ENCODE measurements around the gene ARHGAP1.
"Not testable (repeated sequence)": the region's sequence is repeated elsewhere in the genome, so short reads cannot be mapped to it uniquely, and the experiment has no call there.

Gene ARHGAP1

DNA sequence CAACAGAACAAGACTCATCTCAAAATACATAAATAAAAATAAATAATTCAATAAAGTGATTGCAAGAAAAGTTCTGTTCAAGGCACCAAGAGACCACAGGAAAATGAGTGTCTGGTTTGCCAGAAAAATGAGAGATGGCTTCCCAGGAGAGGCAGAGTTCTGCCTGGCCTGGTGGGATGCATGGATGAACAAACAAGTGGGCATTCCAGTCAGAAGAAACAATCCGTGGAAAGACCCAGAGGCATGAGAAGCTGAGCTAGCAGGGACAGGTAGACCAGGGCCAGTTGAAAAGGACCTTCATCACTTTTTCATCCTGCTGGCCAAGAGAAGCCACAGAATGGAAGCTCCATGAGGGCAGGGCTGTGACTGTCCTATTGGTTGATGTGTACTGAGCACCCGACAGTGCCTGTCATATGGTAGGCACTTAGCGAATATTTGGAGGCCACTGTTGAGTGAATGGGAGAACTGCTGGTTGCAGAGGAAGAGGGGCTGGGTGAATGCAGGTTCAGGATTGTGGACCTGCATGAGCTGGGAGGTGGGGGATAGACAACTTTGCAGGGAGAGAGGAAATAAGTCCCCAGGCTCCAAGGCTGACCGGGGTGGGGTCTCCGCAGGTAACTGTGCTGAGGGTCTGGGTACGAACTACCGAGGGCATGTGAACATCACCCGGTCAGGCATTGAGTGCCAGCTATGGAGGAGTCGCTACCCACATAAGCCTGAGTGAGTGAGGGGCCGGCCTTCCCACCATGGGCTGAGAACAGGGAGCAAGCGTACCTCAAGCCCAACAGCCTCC is 22.3 kb upstream of the ARHGAP1 start:
- H3K4me3 ChIP-seq (ENCODE audit: extremely low read depth, insufficient read depth, low read length, poor library complexity, severe bottlenecking): no peak overlapping the region
- H3K36me3 ChIP-seq (ENCODE audit: control insufficient read depth, insufficient read depth, low read length): no peaks in the 10 kb centered on the region
- peaks cover 7% of the 10 kb centered on the region for H3K4me1 ChIP-seq (ENCODE audit: control insufficient read depth, insufficient read depth, low read length, poor library complexity, severe bottlenecking)
- H3K9me3 ChIP-seq (ENCODE audit: control insufficient read depth, low read length): no peaks in the 10 kb centered on the region
- WGBS, 2 experiments (ENCODE audit: insufficient coverage in 2 of 2): 96 to 97% methylated on average over 9 to 10 of the region's 11 CpGs
- no peak overlapping the region for H3K27ac ChIP-seq (ENCODE audit: low read depth, low read length, severe bottlenecking)

GRCh38 chr11:46721286-46721685 is 20.9 kb upstream of the ARHGAP1 start:
- no peaks in the 10 kb centered on the region for H3K9me3 ChIP-seq (ENCODE audit: control insufficient read depth, low read length)

DNA sequence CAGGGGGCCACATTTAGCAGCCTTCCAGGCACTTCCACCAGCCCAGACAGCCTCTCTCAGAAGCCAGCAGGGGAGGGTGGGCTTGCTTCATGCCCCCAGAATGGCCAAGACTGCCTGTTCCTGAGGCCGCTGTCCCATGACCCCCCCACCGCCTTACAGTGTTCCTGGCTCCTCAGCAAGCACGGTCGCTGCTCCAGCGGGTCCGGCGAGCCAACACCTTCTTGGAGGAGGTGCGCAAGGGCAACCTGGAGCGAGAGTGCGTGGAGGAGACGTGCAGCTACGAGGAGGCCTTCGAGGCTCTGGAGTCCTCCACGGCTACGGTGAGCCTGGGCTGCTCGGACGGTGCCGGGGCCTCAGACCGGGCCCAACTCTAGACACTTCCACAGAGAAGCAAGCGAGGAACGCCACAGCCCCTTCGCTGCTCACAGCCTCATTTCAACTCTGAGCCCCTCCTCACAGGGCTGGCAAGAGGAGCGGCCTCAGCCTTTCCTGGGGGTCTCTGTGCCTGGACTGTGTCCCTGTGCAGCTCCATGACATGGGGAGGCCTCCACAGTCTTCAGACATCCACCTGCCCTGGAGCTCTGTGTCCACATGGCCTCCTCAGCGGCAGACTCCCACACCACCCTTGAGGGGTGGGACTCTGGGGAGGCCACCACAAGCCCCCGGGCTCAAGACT is 19.3 kb upstream of the ARHGAP1 start:
- Histone ChIP-seq H3K27ac (ENCODE audit: low read depth, low read length, severe bottlenecking) (no peak overlapping the region), H3K4me1 (ENCODE audit: control insufficient read depth, insufficient read depth, low read length, poor library complexity, severe bottlenecking) (peaks cover 9% of the 10 kb centered on the region), H3K36me3 (ENCODE audit: control insufficient read depth, insufficient read depth, low read length) (no peaks in the 10 kb centered on the region), H3K4me3 (ENCODE audit: extremely low read depth, insufficient read depth, low read length, poor library complexity, severe bottlenecking) (no peak overlapping the region), H3K9me3 (ENCODE audit: control insufficient read depth, low read length) (no peaks in the 10 kb centered on the region)
- 95 to 98% methylated on average over 18 to 24 of the region's 25 CpGs for WGBS, 2 experiments (ENCODE audit: insufficient coverage in 2 of 2)

More at GRCh38 chr11:46721286-46721685, 20.9 kb upstream of the ARHGAP1 start:
- WGBS, 2 experiments (ENCODE audit: insufficient coverage in 2 of 2): 87 to 98% methylated on average over 6 of the region's 6 CpGs
- Histone ChIP-seq H3K36me3 (ENCODE audit: control insufficient read depth, insufficient read depth, low read length) (no peaks in the 10 kb centered on the region), H3K27ac (ENCODE audit: low read depth, low read length, severe bottlenecking) (no peak overlapping the region), H3K4me1 (ENCODE audit: control insufficient read depth, insufficient read depth, low read length, poor library complexity, severe bottlenecking) (peaks cover 7% of the 10 kb centered on the region), H3K4me3 (ENCODE audit: extremely low read depth, insufficient read depth, low read length, poor library complexity, severe bottlenecking) (no peak overlapping the region)

DNA sequence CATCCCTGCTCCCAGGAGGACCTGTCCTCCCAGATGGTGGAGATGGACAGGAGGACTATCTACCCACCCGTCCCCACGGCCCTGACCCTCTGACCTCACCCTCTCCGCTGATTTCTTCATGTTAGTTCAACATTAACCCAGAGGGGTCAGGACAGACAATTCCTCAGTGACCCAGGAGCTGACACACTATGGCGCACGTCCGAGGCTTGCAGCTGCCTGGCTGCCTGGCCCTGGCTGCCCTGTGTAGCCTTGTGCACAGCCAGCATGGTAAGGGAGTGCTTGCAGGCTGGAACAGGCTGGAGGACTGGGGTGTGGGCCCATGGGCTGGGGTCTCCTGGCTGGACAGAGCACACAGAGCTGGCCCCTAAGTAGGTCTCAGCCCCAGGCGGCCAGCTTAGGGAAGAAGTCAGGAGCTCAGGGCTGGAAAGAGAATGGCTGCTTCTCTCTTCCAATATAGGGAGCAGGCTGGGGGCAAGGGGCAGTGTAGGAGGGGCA is 18.7 kb upstream of the ARHGAP1 start, which contains the start of gene F2:
TSS of gene F2 (plus strand) at position 166 of the 495 bp plus-strand sequence. CDS start at position 189, 23 bp downstream.
- H3K9me3 ChIP-seq (ENCODE audit: control insufficient read depth, low read length): no peaks in the 10 kb centered on the region
- no peak within 1 kb of the TSS for H3K4me3 ChIP-seq (ENCODE audit: extremely low read depth, insufficient read depth, low read length, poor library complexity, severe bottlenecking)
- WGBS, 2 experiments (ENCODE audit: insufficient coverage in 2 of 2): 100% methylated on average over 2 to 4 of the region's 7 CpGs
- H3K27ac ChIP-seq (ENCODE audit: low read depth, low read length, severe bottlenecking): no peak within 1 kb of the TSS
- no peaks in the 10 kb centered on the region for H3K36me3 ChIP-seq (ENCODE audit: control insufficient read depth, insufficient read depth, low read length)
- peaks cover 15% of the 10 kb centered on the region for H3K4me1 ChIP-seq (ENCODE audit: control insufficient read depth, insufficient read depth, low read length, poor library complexity, severe bottlenecking)

GRCh38 chr11:46718155-46719019 is 18.0 kb upstream of the ARHGAP1 start:
- Histone ChIP-seq H3K36me3 (ENCODE audit: control insufficient read depth, insufficient read depth, low read length) (no peaks in the 10 kb centered on the region), H3K9me3 (ENCODE audit: control insufficient read depth, low read length) (no peaks in the 10 kb centered on the region), H3K27ac (ENCODE audit: low read depth, low read length, severe bottlenecking) (no peak overlapping the region), H3K4me1 (ENCODE audit: control insufficient read depth, insufficient read depth, low read length, poor library complexity, severe bottlenecking) (peaks cover 16% of the 10 kb centered on the region), H3K4me3 (ENCODE audit: extremely low read depth, insufficient read depth, low read length, poor library complexity, severe bottlenecking) (no peak overlapping the region)
- WGBS, 2 experiments (ENCODE audit: insufficient coverage in 2 of 2): 82 to 88% methylated on average over 3 to 4 of the region's 11 CpGs

DNA sequence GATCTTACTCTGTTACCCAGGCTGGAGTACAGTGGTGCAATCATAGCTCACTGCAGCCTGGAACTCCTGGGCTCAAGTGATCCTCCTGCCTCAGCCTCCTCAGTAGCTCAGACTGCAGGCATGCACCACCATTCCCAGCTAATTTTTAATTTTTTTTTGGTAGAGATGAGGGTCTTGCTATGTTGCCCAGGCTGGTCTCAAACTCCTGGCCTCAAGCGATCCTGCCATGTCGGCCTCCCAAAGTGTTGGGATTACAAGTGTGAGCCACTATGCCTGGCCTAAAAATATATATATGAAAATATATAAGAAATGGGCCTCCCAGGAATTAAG is 17.4 kb upstream of the ARHGAP1 start:
- H3K36me3 ChIP-seq (ENCODE audit: control insufficient read depth, insufficient read depth, low read length); H3K27ac ChIP-seq (ENCODE audit: low read depth, low read length, severe bottlenecking): not testable (repeated sequence)
- WGBS, 2 experiments (ENCODE audit: insufficient coverage in 2 of 2): no CpG with 5 or more reads among the region's 2 CpGs

GRCh38 chr11:46712874-46713576 is 12.6 kb upstream of the ARHGAP1 start:
- H3K36me3 ChIP-seq (ENCODE audit: control insufficient read depth, insufficient read depth, low read length): peaks cover 4% of the 10 kb centered on the region
- H3K4me1 ChIP-seq (ENCODE audit: control insufficient read depth, insufficient read depth, low read length, poor library complexity, severe bottlenecking): peaks cover 12% of the 10 kb centered on the region
- no peaks in the 10 kb centered on the region for H3K9me3 ChIP-seq (ENCODE audit: control insufficient read depth, low read length)
- 90 to 93% methylated on average over 5 to 6 of the region's 7 CpGs for WGBS, 2 experiments (ENCODE audit: insufficient coverage in 2 of 2)
- no peak overlapping the region for H3K27ac ChIP-seq (ENCODE audit: low read depth, low read length, severe bottlenecking)
- H3K4me3 ChIP-seq (ENCODE audit: extremely low read depth, insufficient read depth, low read length, poor library complexity, severe bottlenecking): no peak overlapping the region

More for the DNA sequence above, 17.4 kb upstream of the ARHGAP1 start:
- not testable (repeated sequence) for H3K9me3 ChIP-seq (ENCODE audit: control insufficient read depth, low read length); H3K4me3 ChIP-seq (ENCODE audit: extremely low read depth, insufficient read depth, low read length, poor library complexity, severe bottlenecking)
- peaks cover 16% of the 10 kb centered on the region for H3K4me1 ChIP-seq (ENCODE audit: control insufficient read depth, insufficient read depth, low read length, poor library complexity, severe bottlenecking)

GRCh38 chr11:46711303-46711702 is 10.9 kb upstream of the ARHGAP1 start:
- H3K4me3 ChIP-seq (ENCODE audit: extremely low read depth, insufficient read depth, low read length, poor library complexity, severe bottlenecking): no peak overlapping the region
- H3K27ac ChIP-seq (ENCODE audit: low read depth, low read length, severe bottlenecking): no peak overlapping the region
- H3K9me3 ChIP-seq (ENCODE audit: control insufficient read depth, low read length): no peaks in the 10 kb centered on the region
- H3K4me1 ChIP-seq (ENCODE audit: control insufficient read depth, insufficient read depth, low read length, poor library complexity, severe bottlenecking): peaks cover 9% of the 10 kb centered on the region
- 96 to 100% methylated on average over 4 to 5 of the region's 5 CpGs for WGBS, 2 experiments (ENCODE audit: insufficient coverage in 2 of 2)
- peaks cover 21% of the 10 kb centered on the region for H3K36me3 ChIP-seq (ENCODE audit: control insufficient read depth, insufficient read depth, low read length)

- no peak overlapping the region for H3K4me3 ChIP-seq (ENCODE audit: extremely low read depth, insufficient read depth, low read length, poor library complexity, severe bottlenecking)
- 88% methylated on average over 9 to 10 of the region's 10 CpGs for WGBS, 2 experiments (ENCODE audit: insufficient coverage in 2 of 2)
- H3K9me3 ChIP-seq (ENCODE audit: control insufficient read depth, low read length): no peaks in the 10 kb centered on the region
- no peak overlapping the region for H3K27ac ChIP-seq (ENCODE audit: low read depth, low read length, severe bottlenecking)
- peaks cover 25% of the 10 kb centered on the region for H3K36me3 ChIP-seq (ENCODE audit: control insufficient read depth, insufficient read depth, low read length)
- H3K4me1 ChIP-seq (ENCODE audit: control insufficient read depth, insufficient read depth, low read length, poor library complexity, severe bottlenecking): peaks cover 9% of the 10 kb centered on the region
Observed at GRCh38 chr11:46710821-46711269, 10.4 kb upstream of the ARHGAP1 start.

- H3K4me1 ChIP-seq (ENCODE audit: control insufficient read depth, insufficient read depth, low read length, poor library complexity, severe bottlenecking); H3K27ac ChIP-seq (ENCODE audit: low read depth, low read length, severe bottlenecking); H3K9me3 ChIP-seq (ENCODE audit: control insufficient read depth, low read length); H3K4me3 ChIP-seq (ENCODE audit: extremely low read depth, insufficient read depth, low read length, poor library complexity, severe bottlenecking): not testable (repeated sequence)
- 95 to 97% methylated on average over 9 of the region's 9 CpGs for WGBS, 2 experiments (ENCODE audit: insufficient coverage in 2 of 2)
- peaks cover 40% of the 10 kb centered on the region for H3K36me3 ChIP-seq (ENCODE audit: control insufficient read depth, insufficient read depth, low read length)
Observed at GRCh38 chr11:46709351-46709750, 8.9 kb upstream of the ARHGAP1 start.

Measured in mesodermal cell (in vitro differentiated cells).